ENCODE results near the gene AUH. TPM values are rescaled to one million over a fixed set of nuclear protein-coding genes. Genes with fewer than 3 reads are reported as not detected.
A peak's percentile ranks its signal among the peaks of the same experiment; 100 is the strongest.

AUH gene
- total RNA-seq, 2 experiments from 2014 or later, result 16.9 to 24.5 TPM

- H4K20me1 ChIP-seq (ENCODE audit: insufficient read depth, low read length), result no peaks in the 10 kb centered on the region
- CTCF ChIA-PET (ENCODE audit: unreplicated experiment), result no interaction called here
- BruUV-seq (replicated peaks), result no TSS peak
- DNase-seq (ENCODE audit: low spot score), result no peak
- intact Hi-C loops (cut with micrococcal nuclease; ENCODE audit: unreplicated experiment), result no loop called here
- H3K4me1 ChIP-seq (ENCODE audit: insufficient read depth, low read length, poor library complexity, severe bottlenecking), result peaks cover 15% of the 10 kb centered on the region
- H3K4me3 ChIP-seq (ENCODE audit: low read depth, low read length, poor library complexity, severe bottlenecking), result no peak overlapping the region
- H3K36me3 ChIP-seq (ENCODE audit: insufficient read depth, low read length), result peaks cover 35% of the 10 kb centered on the region
- H3K4me2 ChIP-seq (ENCODE audit: low read length), result no peak overlapping the region
- no peak overlapping the region for H3K27ac ChIP-seq (ENCODE audit: low read depth, low read length, poor library complexity, severe bottlenecking)
- TF ChIP-seq, protein P1, sequence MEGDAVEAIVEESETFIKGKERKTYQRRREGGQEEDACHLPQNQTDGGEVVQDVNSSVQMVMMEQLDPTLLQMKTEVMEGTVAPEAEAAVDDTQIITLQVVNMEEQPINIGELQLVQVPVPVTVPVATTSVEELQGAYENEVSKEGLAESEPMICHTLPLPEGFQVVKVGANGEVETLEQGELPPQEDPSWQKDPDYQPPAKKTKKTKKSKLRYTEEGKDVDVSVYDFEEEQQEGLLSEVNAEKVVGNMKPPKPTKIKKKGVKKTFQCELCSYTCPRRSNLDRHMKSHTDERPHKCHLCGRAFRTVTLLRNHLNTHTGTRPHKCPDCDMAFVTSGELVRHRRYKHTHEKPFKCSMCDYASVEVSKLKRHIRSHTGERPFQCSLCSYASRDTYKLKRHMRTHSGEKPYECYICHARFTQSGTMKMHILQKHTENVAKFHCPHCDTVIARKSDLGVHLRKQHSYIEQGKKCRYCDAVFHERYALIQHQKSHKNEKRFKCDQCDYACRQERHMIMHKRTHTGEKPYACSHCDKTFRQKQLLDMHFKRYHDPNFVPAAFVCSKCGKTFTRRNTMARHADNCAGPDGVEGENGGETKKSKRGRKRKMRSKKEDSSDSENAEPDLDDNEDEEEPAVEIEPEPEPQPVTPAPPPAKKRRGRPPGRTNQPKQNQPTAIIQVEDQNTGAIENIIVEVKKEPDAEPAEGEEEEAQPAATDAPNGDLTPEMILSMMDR (conservative IDR thresholded peaks at IDR 0.05; ENCODE audit: low read length), result no peak
- TF ChIP-seq EZH2phosphoT487 (IDR thresholded peaks at IDR 0.05; ENCODE audit: borderline replicate concordance, low read depth, low read length), result no peak
- no peak overlapping the region for H2AFZ ChIP-seq (ENCODE audit: low read length)
- no peaks in the 10 kb centered on the region for H3K79me2 ChIP-seq (ENCODE audit: insufficient read depth, low read depth, low read length)
- H3K9me3 ChIP-seq (ENCODE audit: low read length), result no peaks in the 10 kb centered on the region
- no peaks in the 10 kb centered on the region for H3K9me2 ChIP-seq (ENCODE audit: insufficient read depth, low read length)
- POLR2A ChIA-PET, result no interaction called here
Measured at GRCh38 chr9:91298311-91298710, 63.4 kb downstream of the AUH start.

DNA sequence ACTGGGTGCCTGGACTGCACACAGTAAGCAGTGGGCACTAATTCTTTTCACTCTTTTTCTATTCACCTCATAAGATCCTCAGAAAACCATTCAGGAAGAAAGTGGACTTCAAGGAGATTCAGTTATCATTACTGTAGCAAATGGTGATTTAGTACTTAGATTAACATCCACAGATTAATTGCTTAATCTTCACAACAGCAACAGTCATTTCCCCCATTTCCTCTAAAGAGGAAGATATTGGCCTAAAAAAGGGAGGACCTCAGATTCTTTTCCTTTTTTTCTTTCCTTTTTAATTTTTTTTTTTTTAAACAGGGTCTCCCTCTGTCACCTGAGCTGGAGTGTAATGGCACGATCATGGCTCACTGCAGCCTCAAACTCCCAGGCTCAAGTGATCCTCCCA lies 64.4 kb downstream of the AUH start:
- no peak for DNase-seq (ENCODE audit: low spot score)
- H2AFZ ChIP-seq (ENCODE audit: low read length), result no peak overlapping the region
- no peaks in the 10 kb centered on the region for H4K20me1 ChIP-seq (ENCODE audit: insufficient read depth, low read length)
- no peaks in the 10 kb centered on the region for H3K79me2 ChIP-seq (ENCODE audit: insufficient read depth, low read depth, low read length)
- peaks cover 43% of the 10 kb centered on the region for H3K36me3 ChIP-seq (ENCODE audit: insufficient read depth, low read length)
- H3K27ac ChIP-seq (ENCODE audit: low read depth, low read length, poor library complexity, severe bottlenecking), result no peak overlapping the region
- no peak overlapping the region for H3K4me3 ChIP-seq (ENCODE audit: low read depth, low read length, poor library complexity, severe bottlenecking)
- no peak overlapping the region for H3K4me2 ChIP-seq (ENCODE audit: low read length)
- BruUV-seq (replicated peaks), result no TSS peak
- ChIA-PET CTCF (ENCODE audit: unreplicated experiment) (no interaction called here), POLR2A (no interaction called here)
- no peaks in the 10 kb centered on the region for H3K9me2 ChIP-seq (ENCODE audit: insufficient read depth, low read length)
- TF ChIP-seq, protein P1 (conservative IDR thresholded peaks at IDR 0.05; ENCODE audit: low read length), result no peak
- TF ChIP-seq EZH2phosphoT487 (IDR thresholded peaks at IDR 0.05; ENCODE audit: borderline replicate concordance, low read depth, low read length), result no peak
- no peaks in the 10 kb centered on the region for H3K9me3 ChIP-seq (ENCODE audit: low read length)
- intact Hi-C loops (cut with micrococcal nuclease; ENCODE audit: unreplicated experiment), result no loop called here
- H3K4me1 ChIP-seq (ENCODE audit: insufficient read depth, low read length, poor library complexity, severe bottlenecking), result peaks cover 15% of the 10 kb centered on the region

GRCh38 chr9:91296354-91296753 lies 65.4 kb downstream of the AUH start:
- H3K4me3 ChIP-seq (ENCODE audit: low read depth, low read length, poor library complexity, severe bottlenecking), result no peak overlapping the region
- intact Hi-C loops (cut with micrococcal nuclease; ENCODE audit: unreplicated experiment), result no loop called here
- no peak overlapping the region for H2AFZ ChIP-seq (ENCODE audit: low read length)
- no peaks in the 10 kb centered on the region for H3K9me3 ChIP-seq (ENCODE audit: low read length)
- H3K4me1 ChIP-seq (ENCODE audit: insufficient read depth, low read length, poor library complexity, severe bottlenecking), result peaks cover 15% of the 10 kb centered on the region
- ChIA-PET POLR2A (no interaction called here), CTCF (ENCODE audit: unreplicated experiment) (no interaction called here)
- no peak overlapping the region for H3K27ac ChIP-seq (ENCODE audit: low read depth, low read length, poor library complexity, severe bottlenecking)
- BruUV-seq (replicated peaks), result no TSS peak
- H3K9me2 ChIP-seq (ENCODE audit: insufficient read depth, low read length), result no peaks in the 10 kb centered on the region
- no peaks in the 10 kb centered on the region for H4K20me1 ChIP-seq (ENCODE audit: insufficient read depth, low read length)
- H3K79me2 ChIP-seq (ENCODE audit: insufficient read depth, low read depth, low read length), result no peaks in the 10 kb centered on the region
- TF ChIP-seq, protein P1 (conservative IDR thresholded peaks at IDR 0.05; ENCODE audit: low read length), result no peak
- no peak for TF ChIP-seq EZH2phosphoT487 (IDR thresholded peaks at IDR 0.05; ENCODE audit: borderline replicate concordance, low read depth, low read length)
- H3K4me2 ChIP-seq (ENCODE audit: low read length), result peak overlapping the region; percentile 3
- DNase-seq (ENCODE audit: low spot score), result peak; percentile 12
- peaks cover 43% of the 10 kb centered on the region for H3K36me3 ChIP-seq (ENCODE audit: insufficient read depth, low read length)
